ENCODE results near the gene MEGF6. TPM values are rescaled to one million over a fixed set of nuclear protein-coding genes. Genes with fewer than 3 reads are reported as not detected.

Gene MEGF6
- total and polyA plus RNA-seq, 2 of the 8 experiments (the other 6 are each of a cell fraction or from before 2014, with no cell fraction given) = 4.1 to 14.8 TPM

GRCh38 chr1:3535732-3536131 lies 75.6 kb downstream of the MEGF6 start (continued):
- TF ChIP-seq GTF2F1 (IDR thresholded peaks at IDR 0.05; ENCODE audit: borderline replicate concordance, low read depth, low read length) (no peak), POLR2A (IDR thresholded peaks at IDR 0.05; ENCODE audit: control extremely low read depth in 1 of 2, low read depth in 2 of 2, low read length in 2 of 2) (no peak), MAFK (IDR thresholded peaks at IDR 0.05; ENCODE audit: low read depth, low read length) (no peak), CEBPB (IDR thresholded peaks at IDR 0.05; ENCODE audit: low read depth, low read length) (no peak), SIN3A (conservative IDR thresholded peaks at IDR 0.05 in 1 of 2, IDR thresholded peaks at IDR 0.05 in 1 of 2; ENCODE audit: low read depth in 1 of 2, low read length in 2 of 2) (no peak), NANOG (IDR thresholded peaks at IDR 0.05; ENCODE audit: insufficient read depth, low read depth, low read length, poor library complexity, severe bottlenecking) (no peak), NRF1 (IDR thresholded peaks at IDR 0.05; ENCODE audit: low read depth, low read length) (no peak), ZNF274 (IDR thresholded peaks at IDR 0.05; ENCODE audit: borderline replicate concordance, extremely low read depth, low read length) (no peak), TEAD4 (IDR thresholded peaks at IDR 0.05; ENCODE audit: low read depth, low read length) (no peak)

Data from H1 (cell line).